ENCODE results near the gene GNAS.

GNAS gene

GRCh38 chr20:58892932-58893224 lies 40.4 kb downstream of the GNAS start:
- no peak for TF ChIP-seq CTCF (IDR thresholded peaks at IDR 0.05; ENCODE audit: poor library complexity, severe bottlenecking)
- Histone ChIP-seq H3K4me3 (ENCODE audit: severe bottlenecking) (peak overlapping the region; percentile 77), H3K9me3 (ENCODE audit: severe bottlenecking) (no peaks in the 10 kb centered on the region), H3K27me3 (ENCODE audit: insufficient read depth, poor library complexity, severe bottlenecking) (no peaks in the 10 kb centered on the region), H3K36me3 (ENCODE audit: low read depth) (peaks cover 39% of the 10 kb centered on the region), H3K4me1 (ENCODE audit: insufficient read depth, poor library complexity, severe bottlenecking) (peaks cover 25% of the 10 kb centered on the region), H3K27ac (ENCODE audit: poor library complexity, severe bottlenecking) (peak overlapping the region; percentile 87)
- ATAC-seq (ENCODE audit: low read depth) (no peak), DNase-seq (ENCODE audit: low spot score) (no peak)

GRCh38 chr20:58893355-58894120 lies 41.0 kb downstream of the GNAS start:
- no peaks in the 10 kb centered on the region for H3K9me3 ChIP-seq (ENCODE audit: severe bottlenecking)
- peaks cover 45% of the 10 kb centered on the region for H3K36me3 ChIP-seq (ENCODE audit: low read depth)
- H3K27me3 ChIP-seq (ENCODE audit: insufficient read depth, poor library complexity, severe bottlenecking) = no peaks in the 10 kb centered on the region
- DNase-seq (ENCODE audit: low spot score) (no peak), ATAC-seq (ENCODE audit: low read depth) (no peak)
- peak overlapping the region; percentile 87 for H3K27ac ChIP-seq (ENCODE audit: poor library complexity, severe bottlenecking)
- TF ChIP-seq CTCF (IDR thresholded peaks at IDR 0.05; ENCODE audit: poor library complexity, severe bottlenecking) = no peak
- H3K4me3 ChIP-seq (ENCODE audit: severe bottlenecking) = peak overlapping the region; percentile 77
- peaks cover 25% of the 10 kb centered on the region for H3K4me1 ChIP-seq (ENCODE audit: insufficient read depth, poor library complexity, severe bottlenecking)

GRCh38 chr20:58894652-58895447 lies 42.3 kb downstream of the GNAS start:
- Histone ChIP-seq H3K4me1 (ENCODE audit: insufficient read depth, poor library complexity, severe bottlenecking) (peaks cover 25% of the 10 kb centered on the region), H3K9me3 (ENCODE audit: severe bottlenecking) (no peaks in the 10 kb centered on the region), H3K27ac (ENCODE audit: poor library complexity, severe bottlenecking) (peak overlapping the region; percentile 87), H3K36me3 (ENCODE audit: low read depth) (peaks cover 58% of the 10 kb centered on the region), H3K4me3 (ENCODE audit: severe bottlenecking) (no peak overlapping the region), H3K27me3 (ENCODE audit: insufficient read depth, poor library complexity, severe bottlenecking) (no peaks in the 10 kb centered on the region)
- ATAC-seq (ENCODE audit: low read depth) (no peak), DNase-seq (ENCODE audit: low spot score) (no peak)
- TF ChIP-seq CTCF (IDR thresholded peaks at IDR 0.05; ENCODE audit: poor library complexity, severe bottlenecking) = no peak

GRCh38 chr20:58895448-58896180 lies 43.1 kb downstream of the GNAS start:
- H3K4me1 ChIP-seq (ENCODE audit: insufficient read depth, poor library complexity, severe bottlenecking) = peaks cover 25% of the 10 kb centered on the region
- no peak overlapping the region for H3K27ac ChIP-seq (ENCODE audit: poor library complexity, severe bottlenecking)
- no peaks in the 10 kb centered on the region for H3K9me3 ChIP-seq (ENCODE audit: severe bottlenecking)
- no peaks in the 10 kb centered on the region for H3K27me3 ChIP-seq (ENCODE audit: insufficient read depth, poor library complexity, severe bottlenecking)
- no peak for TF ChIP-seq CTCF (IDR thresholded peaks at IDR 0.05; ENCODE audit: poor library complexity, severe bottlenecking)
- H3K36me3 ChIP-seq (ENCODE audit: low read depth) = peaks cover 66% of the 10 kb centered on the region
- ATAC-seq (ENCODE audit: low read depth) = no peak
- DNase-seq (ENCODE audit: low spot score) = no peak
- H3K4me3 ChIP-seq (ENCODE audit: severe bottlenecking) = no peak overlapping the region

Data from RWPE2 (cell line).